Neural cell (in vitro differentiated cells): Measurements from ENCODE around the gene CRCP.
A peak's percentile ranks its signal among the peaks of the same experiment; 100 is the strongest.

Source experiments
- CTCF ChIP-seq: fragments of 450-650 bp; IDR thresholded peaks from 2 replicates; pipeline ENCODE4 v1.5.1; 2014; ENCODE audit warnings: antibody characterized with exemption, mild to moderate bottlenecking, moderate library complexity; ENCODE audit not compliant: poor library complexity, severe bottlenecking
- EP300 ChIP-seq: fragments of 450-650 bp; conservative IDR thresholded peaks from 2 replicates; pipeline ENCODE4 v1.6.1; 2014; ENCODE audit warnings: antibody characterized with exemption, mild to moderate bottlenecking, moderate library complexity; ENCODE audit not compliant: poor library complexity, severe bottlenecking
- EZH2 ChIP-seq: fragments of 200-600, 300-800 bp; shearing (Covaris generic), sonication (generic); IDR thresholded peaks from 2 replicates; pipeline ENCODE4 v1.6.1; 2014; ENCODE audit warnings: antibody characterized with exemption, low read length, borderline replicate concordance, mild to moderate bottlenecking; ENCODE audit not compliant: insufficient read depth, poor library complexity, severe bottlenecking
- POLR2AphosphoS5 ChIP-seq: IDR thresholded peaks from 2 replicates; pipeline ENCODE4 v1.6.1; 2012

- TF ChIP-seq CTCF (no peak), POLR2AphosphoS5 (peak; percentile 73), EP300 (peak; percentile 19), EZH2 (no peak)
These were observed 14.9 kb upstream of the CRCP start for GRCh38 chr7:66099551-66100407.
